Endothelial cell of umbilical vein (primary cell): Measurements from ENCODE around the gene SPAG16. TPM values are rescaled to one million over a fixed set of nuclear protein-coding genes. Genes with fewer than 3 reads are reported as not detected.

Experiments
- BruUV-seq: library from RNA; stranded (reverse); fragments of 400-500 nt; replicated peaks from 2 replicates; lab custom pipeline; 2021; lab: Mats Ljungman, UMichigan
- CTCF ChIA-PET: fragments of 300-600, 350-600 bp; sonication (Branson Sonifier 250); formaldehyde crosslinking; loops from one replicate; lab custom pipeline; 2021; ENCODE audit warnings: antibody characterized with exemption, inconsistent platforms; lab: Charles Lee
- POLR2A ChIA-PET: fragments of 300-600, 350-600 bp; sonication (Branson Sonifier 250); formaldehyde crosslinking; loops from one replicate; lab custom pipeline; 2021; ENCODE audit warnings: antibody characterized with exemption, inconsistent platforms; lab: Charles Lee
- DNase-seq: peaks from one replicate; pipeline ENCODE4 v3.0.0-alpha.2; 2011; ENCODE audit warnings: low read depth, low spot score
- FAIRE-seq: peaks from 2 replicates; lab custom pipeline; 2011; peaks lifted over from hg19 to GRCh38; lab: Jason Lieb, UNC
- H2AFZ ChIP-seq: 2 replicates; pipeline ENCODE4 v1.6.0; 2012; ENCODE audit warnings: low read depth, low read length, control low read depth, inconsistent platforms
- H3K27ac ChIP-seq: 2 replicates; pipeline ENCODE4 v1.5.1; 2011; ENCODE audit warnings: low read depth, mild to moderate bottlenecking, control low read depth, low read length, moderate library complexity; ENCODE audit not compliant: insufficient read depth
- H3K27me3 ChIP-seq, 2 experiments: 2 replicates each; pipeline versions ENCODE4 v1.6.0 to v1.6.1; 2011; ENCODE audit warnings: low read length in 2 of 2, mixed read lengths in 1 of 2; ENCODE audit not compliant: control insufficient read depth in 2 of 2, insufficient read depth in 2 of 2
- H3K36me3 ChIP-seq, 2 experiments: 2 replicates in 1 of 2; 3 replicates in 1 of 2; pipeline ENCODE4 v1.5.1; 2011; ENCODE audit warnings: low read length in 2 of 2, mild to moderate bottlenecking in 1 of 2, moderate library complexity in 1 of 2; ENCODE audit not compliant: control insufficient read depth in 2 of 2, insufficient read depth in 2 of 2; ENCODE audit errors: extremely low read depth in 1 of 2
- H3K4me1 ChIP-seq: 3 replicates; pipeline ENCODE4 v1.5.1; 2011; ENCODE audit warnings: mild to moderate bottlenecking, low read length; ENCODE audit not compliant: control insufficient read depth, insufficient read depth; ENCODE audit errors: extremely low read depth
- H3K4me2 ChIP-seq: 2 replicates; pipeline ENCODE4 v1.6.1; 2011; ENCODE audit warnings: low read length, control low read depth, mixed read lengths; ENCODE audit not compliant: insufficient read depth
- H3K4me3 ChIP-seq, 3 experiments: fragments of 200-600 bp in 1 of 3; sonication (generic), shearing (Covaris generic) in 1 of 3; replicated peaks in 1 of 3; 2 replicates each; pipeline ENCODE4 v1.5.1; 2011 to 2016; ENCODE audit warnings: control low read depth in 3 of 3, low read length in 3 of 3, mild to moderate bottlenecking in 2 of 3, inconsistent platforms in 1 of 3, low read depth in 1 of 3, moderate library complexity in 1 of 3; ENCODE audit not compliant: insufficient read depth in 1 of 3
- H3K79me2 ChIP-seq: 2 replicates; pipeline ENCODE4 v1.6.0; 2012; ENCODE audit warnings: low read length, inconsistent platforms; ENCODE audit not compliant: control insufficient read depth, insufficient read depth
- H3K9ac ChIP-seq: replicated peaks from 2 replicates; pipeline ENCODE3; 2011; ENCODE audit warnings: low read length, control low read depth; ENCODE audit not compliant: insufficient read depth; ENCODE audit errors: extremely low read depth
- H3K9me1 ChIP-seq: replicated peaks from 3 replicates; pipeline ENCODE4 v1.6.0; 2011; ENCODE audit warnings: mild to moderate bottlenecking, low read length; ENCODE audit not compliant: control insufficient read depth, insufficient read depth; ENCODE audit errors: extremely low read depth
- H3K9me3 ChIP-seq: replicated peaks from 2 replicates; pipeline ENCODE4 v1.5.1; 2012; ENCODE audit warnings: low read length, inconsistent platforms; ENCODE audit not compliant: control insufficient read depth, insufficient read depth
- H4K20me1 ChIP-seq: replicated peaks from 2 replicates; pipeline ENCODE3; 2011; ENCODE audit warnings: mild to moderate bottlenecking, low read length; ENCODE audit not compliant: control insufficient read depth, insufficient read depth; ENCODE audit errors: extremely low read depth
- EZH2 ChIP-seq: IDR thresholded peaks from 2 replicates; pipeline ENCODE4 v1.6.1; 2012; ENCODE audit warnings: borderline replicate concordance, low read depth, mild to moderate bottlenecking, moderate library complexity, low read length, inconsistent platforms; ENCODE audit not compliant: severe bottlenecking
- GATA2 ChIP-seq: IDR thresholded peaks from 2 replicates; pipeline ENCODE4 v1.7.0; 2011; ENCODE audit warnings: low read depth, mild to moderate bottlenecking, moderate library complexity, mixed read lengths, low read length; ENCODE audit not compliant: insufficient read length, insufficient read depth
- JUN ChIP-seq: IDR thresholded peaks from 2 replicates; pipeline ENCODE4 v1.6.1; 2011; ENCODE audit warnings: borderline replicate concordance, low read depth; ENCODE audit not compliant: insufficient read length, insufficient read depth
- POLR2AphosphoS5 ChIP-seq: IDR thresholded peaks from 2 replicates; pipeline ENCODE4 v1.6.1; 2012; ENCODE audit warnings: low read depth, mild to moderate bottlenecking, control low read depth, low read length, moderate library complexity; ENCODE audit not compliant: insufficient read depth
- dilution Hi-C: fragments of 300-500 bp; cut with MboI; formaldehyde crosslinking; loops from one replicate; pipeline ENCODE4 v1.15.0; 2019; ENCODE audit warnings: low sequenced_read_pairs; ENCODE audit not compliant: extremely low pct_ligation_motif_present
- intact Hi-C: fragments of 100-400 bp; cut with micrococcal nuclease; formaldehyde crosslinking; loops from one replicate; pipeline ENCODE4 v1.10.0; 2022
- polyA plus RNA-seq, 4 experiments: library from polyadenylated mRNA; depleted of rRNA in 3 of 4; stranded (reverse) in 3 of 4; unstranded in 1 of 4; fragments of >200 nt; gene quantifications; 2 replicates each; pipeline versions ENCODE4 v1.2.1 to v1.2.3, GENCODE V29; 2011 to 2012; ENCODE audit warnings: missing spikeins in 1 of 4
- total RNA-seq: library from RNA; stranded (reverse); gene quantifications from 2 replicates; pipeline ENCODE4 v1.2.3, GENCODE V29; 2021
- TF ChIP-seq, protein P1 (sequence below), 2 donors: IDR thresholded peaks; 1 replicate in 1 of 2; 2 replicates in 1 of 2; pipeline ENCODE4 v1.5.1; 2011; ENCODE audit warnings: low read length in 2 of 2, mild to moderate bottlenecking in 2 of 2, moderate library complexity in 2 of 2, control low read depth in 1 of 2, inconsistent platforms in 1 of 2, low read depth in 1 of 2; ENCODE audit not compliant: insufficient read depth in 1 of 2; ENCODE audit errors: extremely low read depth in 1 of 2
- TF ChIP-seq, protein P2 (sequence below): IDR thresholded peaks from 2 replicates; pipeline ENCODE4 v1.6.1; 2011; ENCODE audit not compliant: insufficient read depth, insufficient read length

SPAG16 gene
- total and polyA plus RNA-seq, 2 donors (not counting 3 experiments of a cell fraction or from before 2014, with no cell fraction given): 4.0 to 7.7 TPM

DNA sequence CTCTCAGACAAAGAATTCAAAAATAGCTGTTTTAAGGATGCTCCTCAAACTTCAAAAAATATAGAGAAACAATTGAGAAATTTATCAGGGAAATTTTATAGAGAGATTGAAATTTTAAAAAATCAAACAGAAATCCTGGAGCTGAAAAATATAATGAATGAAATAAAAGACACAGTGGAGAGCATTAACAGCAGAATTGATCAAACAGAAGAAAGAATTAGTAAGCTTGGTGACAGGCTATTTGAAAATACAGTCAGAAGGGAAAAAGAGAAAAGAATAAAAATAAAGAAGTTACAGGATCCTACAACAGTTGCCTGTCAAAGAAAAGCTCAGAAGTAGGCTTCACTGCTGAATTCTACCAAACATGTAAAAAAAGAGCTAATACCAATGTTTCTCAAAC is 832.8 kb downstream of the SPAG16 start:
- Histone ChIP-seq H3K4me2 (no peak overlapping the region), H3K9ac (no peak overlapping the region), H3K4me3 (no peak overlapping the region), H4K20me1 (no peaks in the 10 kb centered on the region), H3K27me3 (no peaks in the 10 kb centered on the region), H2AFZ (no peak overlapping the region), H3K36me3 (no peaks in the 10 kb centered on the region), H3K27ac (no peak overlapping the region), H3K4me1 (no peaks in the 10 kb centered on the region), H3K9me1 (no peaks in the 10 kb centered on the region), H3K9me3 (no peaks in the 10 kb centered on the region), H3K79me2 (no peaks in the 10 kb centered on the region)
- DNase-seq (no peak), FAIRE-seq (no peak)
- CTCF ChIA-PET: no interaction called here
- dilution Hi-C loops: no loop called here
- POLR2A ChIA-PET: no interaction called here
- TF ChIP-seq, protein P1, sequence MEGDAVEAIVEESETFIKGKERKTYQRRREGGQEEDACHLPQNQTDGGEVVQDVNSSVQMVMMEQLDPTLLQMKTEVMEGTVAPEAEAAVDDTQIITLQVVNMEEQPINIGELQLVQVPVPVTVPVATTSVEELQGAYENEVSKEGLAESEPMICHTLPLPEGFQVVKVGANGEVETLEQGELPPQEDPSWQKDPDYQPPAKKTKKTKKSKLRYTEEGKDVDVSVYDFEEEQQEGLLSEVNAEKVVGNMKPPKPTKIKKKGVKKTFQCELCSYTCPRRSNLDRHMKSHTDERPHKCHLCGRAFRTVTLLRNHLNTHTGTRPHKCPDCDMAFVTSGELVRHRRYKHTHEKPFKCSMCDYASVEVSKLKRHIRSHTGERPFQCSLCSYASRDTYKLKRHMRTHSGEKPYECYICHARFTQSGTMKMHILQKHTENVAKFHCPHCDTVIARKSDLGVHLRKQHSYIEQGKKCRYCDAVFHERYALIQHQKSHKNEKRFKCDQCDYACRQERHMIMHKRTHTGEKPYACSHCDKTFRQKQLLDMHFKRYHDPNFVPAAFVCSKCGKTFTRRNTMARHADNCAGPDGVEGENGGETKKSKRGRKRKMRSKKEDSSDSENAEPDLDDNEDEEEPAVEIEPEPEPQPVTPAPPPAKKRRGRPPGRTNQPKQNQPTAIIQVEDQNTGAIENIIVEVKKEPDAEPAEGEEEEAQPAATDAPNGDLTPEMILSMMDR (IDR thresholded peaks at IDR 0.05; ENCODE audit: extremely low read depth in 1 of 2, insufficient read depth in 1 of 2, low read depth in 1 of 2, low read length in 2 of 2): no peak
- TF ChIP-seq POLR2AphosphoS5: no peak
- no peak for TF ChIP-seq GATA2
- TF ChIP-seq EZH2: no peak
- no peak for TF ChIP-seq JUN
- TF ChIP-seq, protein P2, sequence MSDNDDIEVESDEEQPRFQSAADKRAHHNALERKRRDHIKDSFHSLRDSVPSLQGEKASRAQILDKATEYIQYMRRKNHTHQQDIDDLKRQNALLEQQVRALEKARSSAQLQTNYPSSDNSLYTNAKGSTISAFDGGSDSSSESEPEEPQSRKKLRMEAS: no peak
- intact Hi-C loops: no loop called here
- no TSS peak for BruUV-seq
